ENCODE results near the gene TAS1R3. TPM values are rescaled to one million over a fixed set of nuclear protein-coding genes. Genes with fewer than 3 reads are reported as not detected.

The TAS1R3 gene
- total and polyA plus RNA-seq, 10 of the 15 experiments (the other 5 are each of a cell fraction or from before 2014, with no cell fraction given), result 0.04 to 0.51 (median 0.08) TPM; not detected in 3

DNA sequence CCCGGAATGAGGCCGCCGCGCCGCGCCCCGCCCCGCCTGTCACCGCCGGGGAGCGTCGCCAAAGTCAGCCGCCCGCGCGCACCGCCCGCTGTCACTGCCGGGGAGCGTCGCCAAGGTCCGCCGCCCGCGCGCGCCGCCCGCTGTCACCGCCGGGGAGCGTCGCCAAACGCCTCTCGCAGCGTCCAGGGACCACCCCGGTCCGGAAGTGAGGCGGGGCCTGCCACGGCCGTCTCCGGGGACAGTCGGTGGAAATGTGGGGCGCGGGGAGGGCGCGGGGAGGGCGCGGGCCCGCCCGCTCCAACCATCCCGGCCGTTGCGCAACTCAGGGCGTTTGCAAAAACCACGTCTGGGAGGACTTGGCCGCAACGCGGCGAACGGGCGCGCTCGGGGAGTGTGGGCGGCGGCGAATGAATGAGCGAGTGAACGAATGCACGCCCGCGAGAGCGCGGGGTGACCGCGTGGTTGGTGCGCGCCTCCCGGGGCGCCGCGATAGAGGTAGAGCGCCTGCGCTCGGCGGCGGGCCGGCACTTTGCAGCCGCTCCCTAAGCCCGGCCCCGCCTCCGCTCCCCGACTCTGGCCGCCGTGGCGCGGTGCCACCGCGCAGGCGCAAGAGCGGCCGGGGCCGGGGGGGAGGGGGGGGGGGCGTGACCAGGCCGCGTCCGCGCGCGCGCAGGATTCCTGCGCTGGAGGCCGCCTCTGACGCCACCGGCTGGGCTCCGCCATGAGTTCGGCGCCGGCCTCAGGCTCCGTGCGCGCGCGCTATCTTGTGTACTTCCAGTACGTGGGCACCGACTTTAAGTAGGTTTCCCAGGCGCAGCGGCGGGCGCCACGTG is 22.9 kb upstream of the TAS1R3 start, which contains the start of the genes ACAP3 and PUSL1 (continued):
- TF ChIP-seq, protein P1, sequence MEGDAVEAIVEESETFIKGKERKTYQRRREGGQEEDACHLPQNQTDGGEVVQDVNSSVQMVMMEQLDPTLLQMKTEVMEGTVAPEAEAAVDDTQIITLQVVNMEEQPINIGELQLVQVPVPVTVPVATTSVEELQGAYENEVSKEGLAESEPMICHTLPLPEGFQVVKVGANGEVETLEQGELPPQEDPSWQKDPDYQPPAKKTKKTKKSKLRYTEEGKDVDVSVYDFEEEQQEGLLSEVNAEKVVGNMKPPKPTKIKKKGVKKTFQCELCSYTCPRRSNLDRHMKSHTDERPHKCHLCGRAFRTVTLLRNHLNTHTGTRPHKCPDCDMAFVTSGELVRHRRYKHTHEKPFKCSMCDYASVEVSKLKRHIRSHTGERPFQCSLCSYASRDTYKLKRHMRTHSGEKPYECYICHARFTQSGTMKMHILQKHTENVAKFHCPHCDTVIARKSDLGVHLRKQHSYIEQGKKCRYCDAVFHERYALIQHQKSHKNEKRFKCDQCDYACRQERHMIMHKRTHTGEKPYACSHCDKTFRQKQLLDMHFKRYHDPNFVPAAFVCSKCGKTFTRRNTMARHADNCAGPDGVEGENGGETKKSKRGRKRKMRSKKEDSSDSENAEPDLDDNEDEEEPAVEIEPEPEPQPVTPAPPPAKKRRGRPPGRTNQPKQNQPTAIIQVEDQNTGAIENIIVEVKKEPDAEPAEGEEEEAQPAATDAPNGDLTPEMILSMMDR (IDR thresholded peaks at IDR 0.05 in 2 of 3, conservative IDR thresholded peaks at IDR 0.05 in 1 of 3; ENCODE audit: control insufficient read depth in 2 of 3, extremely low read depth in 1 of 3, insufficient read depth in 1 of 3, low read depth in 3 of 3, low read length in 3 of 3), result no peak
- peak; percentile 29 for TF ChIP-seq GATAD2B (conservative IDR thresholded peaks at IDR 0.05; ENCODE audit: low read depth)
- no peak for TF ChIP-seq NFIC (IDR thresholded peaks at IDR 0.05; ENCODE audit: low read depth, low read length)
- TF ChIP-seq TCF12 (IDR thresholded peaks at IDR 0.05; ENCODE audit: low read depth, low read length), result no peak
- peak; percentile 37; the same call in 1 of the 2 replicates for TF ChIP-seq SUPT20H (IDR thresholded peaks at IDR 0.05; ENCODE audit: borderline replicate concordance, control insufficient read depth, low read depth, low read length)
- no peak for TF ChIP-seq SPI1 (IDR thresholded peaks at IDR 0.05; ENCODE audit: borderline replicate concordance, insufficient read depth, low read depth, low read length)
- TF ChIP-seq BRCA1 (IDR thresholded peaks at IDR 0.05; ENCODE audit: low read depth, low read length), result no peak
- TF ChIP-seq, protein P2, sequence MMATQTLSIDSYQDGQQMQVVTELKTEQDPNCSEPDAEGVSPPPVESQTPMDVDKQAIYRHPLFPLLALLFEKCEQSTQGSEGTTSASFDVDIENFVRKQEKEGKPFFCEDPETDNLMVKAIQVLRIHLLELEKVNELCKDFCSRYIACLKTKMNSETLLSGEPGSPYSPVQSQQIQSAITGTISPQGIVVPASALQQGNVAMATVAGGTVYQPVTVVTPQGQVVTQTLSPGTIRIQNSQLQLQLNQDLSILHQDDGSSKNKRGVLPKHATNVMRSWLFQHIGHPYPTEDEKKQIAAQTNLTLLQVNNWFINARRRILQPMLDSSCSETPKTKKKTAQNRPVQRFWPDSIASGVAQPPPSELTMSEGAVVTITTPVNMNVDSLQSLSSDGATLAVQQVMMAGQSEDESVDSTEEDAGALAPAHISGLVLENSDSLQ (IDR thresholded peaks at IDR 0.05), result peak; percentile 46; the same call in 1 of the 2 replicates
- TF ChIP-seq MTA2 (IDR thresholded peaks at IDR 0.05; ENCODE audit: low read depth), result no peak
- no peak for TF ChIP-seq NFYA (IDR thresholded peaks at IDR 0.05; ENCODE audit: borderline replicate concordance, low read depth, low read length)
- no peak for TF ChIP-seq HDGF (IDR thresholded peaks at IDR 0.05)
- TF ChIP-seq HDAC2 (IDR thresholded peaks at IDR 0.05), result no peak
- TF ChIP-seq, protein P3, sequence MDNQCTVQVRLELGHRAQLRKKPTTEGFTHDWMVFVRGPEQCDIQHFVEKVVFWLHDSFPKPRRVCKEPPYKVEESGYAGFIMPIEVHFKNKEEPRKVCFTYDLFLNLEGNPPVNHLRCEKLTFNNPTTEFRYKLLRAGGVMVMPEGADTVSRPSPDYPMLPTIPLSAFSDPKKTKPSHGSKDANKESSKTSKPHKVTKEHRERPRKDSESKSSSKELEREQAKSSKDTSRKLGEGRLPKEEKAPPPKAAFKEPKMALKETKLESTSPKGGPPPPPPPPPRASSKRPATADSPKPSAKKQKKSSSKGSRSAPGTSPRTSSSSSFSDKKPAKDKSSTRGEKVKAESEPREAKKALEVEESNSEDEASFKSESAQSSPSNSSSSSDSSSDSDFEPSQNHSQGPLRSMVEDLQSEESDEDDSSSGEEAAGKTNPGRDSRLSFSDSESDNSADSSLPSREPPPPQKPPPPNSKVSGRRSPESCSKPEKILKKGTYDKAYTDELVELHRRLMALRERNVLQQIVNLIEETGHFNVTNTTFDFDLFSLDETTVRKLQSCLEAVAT (IDR thresholded peaks at IDR 0.05), result 0 out of 2 replicates have a peak, but pooled peaks have one; percentile 39
- TF ChIP-seq ZNF207 (IDR thresholded peaks at IDR 0.05; ENCODE audit: borderline replicate concordance), result peak; percentile 95
- TF ChIP-seq, protein P4, sequence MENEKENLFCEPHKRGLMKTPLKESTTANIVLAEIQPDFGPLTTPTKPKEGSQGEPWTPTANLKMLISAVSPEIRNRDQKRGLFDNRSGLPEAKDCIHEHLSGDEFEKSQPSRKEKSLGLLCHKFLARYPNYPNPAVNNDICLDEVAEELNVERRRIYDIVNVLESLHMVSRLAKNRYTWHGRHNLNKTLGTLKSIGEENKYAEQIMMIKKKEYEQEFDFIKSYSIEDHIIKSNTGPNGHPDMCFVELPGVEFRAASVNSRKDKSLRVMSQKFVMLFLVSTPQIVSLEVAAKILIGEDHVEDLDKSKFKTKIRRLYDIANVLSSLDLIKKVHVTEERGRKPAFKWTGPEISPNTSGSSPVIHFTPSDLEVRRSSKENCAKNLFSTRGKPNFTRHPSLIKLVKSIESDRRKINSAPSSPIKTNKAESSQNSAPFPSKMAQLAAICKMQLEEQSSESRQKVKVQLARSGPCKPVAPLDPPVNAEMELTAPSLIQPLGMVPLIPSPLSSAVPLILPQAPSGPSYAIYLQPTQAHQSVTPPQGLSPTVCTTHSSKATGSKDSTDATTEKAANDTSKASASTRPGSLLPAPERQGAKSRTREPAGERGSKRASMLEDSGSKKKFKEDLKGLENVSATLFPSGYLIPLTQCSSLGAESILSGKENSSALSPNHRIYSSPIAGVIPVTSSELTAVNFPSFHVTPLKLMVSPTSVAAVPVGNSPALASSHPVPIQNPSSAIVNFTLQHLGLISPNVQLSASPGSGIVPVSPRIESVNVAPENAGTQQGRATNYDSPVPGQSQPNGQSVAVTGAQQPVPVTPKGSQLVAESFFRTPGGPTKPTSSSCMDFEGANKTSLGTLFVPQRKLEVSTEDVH (IDR thresholded peaks at IDR 0.05; ENCODE audit: low read depth, partially characterized antibody), result no peak
- TF ChIP-seq TARDBP (IDR thresholded peaks at IDR 0.05; ENCODE audit: borderline replicate concordance), result 0 out of 2 replicates have a peak, but pooled peaks have one; percentile 45
- TF ChIP-seq FOXK2 (IDR thresholded peaks at IDR 0.05), result no peak
- peak; percentile 90 for TF ChIP-seq SIN3A (IDR thresholded peaks at IDR 0.05; ENCODE audit: low read depth, low read length)
- TF ChIP-seq SMAD1 (IDR thresholded peaks at IDR 0.05; ENCODE audit: low read depth, partially characterized antibody), result no peak
- TF ChIP-seq ETV6 (conservative IDR thresholded peaks at IDR 0.05 in 1 of 2, IDR thresholded peaks at IDR 0.05 in 1 of 2; ENCODE audit: borderline replicate concordance in 1 of 2, low read depth in 1 of 2), result no peak; a peak in 1 of 4 replicates
- TF ChIP-seq STAT1 (conservative IDR thresholded peaks at IDR 0.05), result 0 out of 2 replicates have a peak, but pooled peaks have one; percentile 82

All from GM12878 (cell line).